Ishikawa (cell line): ENCODE measurements around the gene ROBO1.

ENCODE experiments used
- MAX ChIP-seq: IDR thresholded peaks from 2 replicates; pipeline ENCODE4 v1.6.1; 2012
- RAD21 ChIP-seq: IDR thresholded peaks from 2 replicates; pipeline ENCODE4 v1.6.1; 2012; ENCODE audit warnings: low read depth
- REST ChIP-seq: IDR thresholded peaks from 2 replicates; pipeline ENCODE4 v1.6.1; 2012; ENCODE audit warnings: low read depth, mild to moderate bottlenecking
- TCF12 ChIP-seq: IDR thresholded peaks from 2 replicates; pipeline ENCODE4 v1.6.1; 2012; ENCODE audit warnings: low read depth
- YY1 ChIP-seq: IDR thresholded peaks from 2 replicates; pipeline ENCODE4 v1.6.1; 2012; ENCODE audit warnings: low read depth

GRCh38 chr3:79081335-79081734 lies 686.5 kb downstream of the ROBO1 start:
- no peak for TF ChIP-seq RAD21
- no peak for TF ChIP-seq TCF12
- TF ChIP-seq REST, result no peak
- no peak for TF ChIP-seq YY1
- no peak for TF ChIP-seq MAX
